ENCODE data around the gene BRINP1. TPM values are rescaled to one million over a fixed set of nuclear protein-coding genes. Genes with fewer than 3 reads are reported as not detected.

Gene BRINP1
- total and polyA plus RNA-seq, 10 of the 15 experiments (the other 5 are each of a cell fraction or from before 2014, with no cell fraction given): not detected

DNA sequence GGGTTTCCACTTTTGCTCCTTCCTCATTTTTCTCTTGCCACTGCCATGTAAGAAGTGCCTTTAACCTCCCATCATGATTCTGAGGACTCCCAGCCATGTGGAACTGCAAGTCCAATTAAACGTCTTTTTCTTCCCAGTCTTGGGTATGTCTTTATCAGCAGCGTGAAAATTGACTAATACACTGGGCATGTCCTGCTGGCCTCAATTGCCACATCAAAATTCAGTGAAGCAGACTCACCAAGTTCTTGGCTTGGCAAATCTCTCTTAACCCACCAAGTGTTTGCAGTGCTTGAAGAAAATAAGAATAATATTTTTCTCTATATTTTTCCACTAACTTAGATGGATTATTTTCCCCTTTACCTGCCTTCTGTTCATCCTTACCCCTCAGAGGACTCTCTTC, 212.0 kb downstream of the BRINP1 start (continued):
- TF ChIP-seq NBN (IDR thresholded peaks at IDR 0.05): no peak
- no peak for TF ChIP-seq ZBED1 (IDR thresholded peaks at IDR 0.05; ENCODE audit: borderline replicate concordance)
- TF ChIP-seq HDGF (IDR thresholded peaks at IDR 0.05): no peak
- no peak for TF ChIP-seq PAX8 (IDR thresholded peaks at IDR 0.05)
- TF ChIP-seq, protein P1, sequence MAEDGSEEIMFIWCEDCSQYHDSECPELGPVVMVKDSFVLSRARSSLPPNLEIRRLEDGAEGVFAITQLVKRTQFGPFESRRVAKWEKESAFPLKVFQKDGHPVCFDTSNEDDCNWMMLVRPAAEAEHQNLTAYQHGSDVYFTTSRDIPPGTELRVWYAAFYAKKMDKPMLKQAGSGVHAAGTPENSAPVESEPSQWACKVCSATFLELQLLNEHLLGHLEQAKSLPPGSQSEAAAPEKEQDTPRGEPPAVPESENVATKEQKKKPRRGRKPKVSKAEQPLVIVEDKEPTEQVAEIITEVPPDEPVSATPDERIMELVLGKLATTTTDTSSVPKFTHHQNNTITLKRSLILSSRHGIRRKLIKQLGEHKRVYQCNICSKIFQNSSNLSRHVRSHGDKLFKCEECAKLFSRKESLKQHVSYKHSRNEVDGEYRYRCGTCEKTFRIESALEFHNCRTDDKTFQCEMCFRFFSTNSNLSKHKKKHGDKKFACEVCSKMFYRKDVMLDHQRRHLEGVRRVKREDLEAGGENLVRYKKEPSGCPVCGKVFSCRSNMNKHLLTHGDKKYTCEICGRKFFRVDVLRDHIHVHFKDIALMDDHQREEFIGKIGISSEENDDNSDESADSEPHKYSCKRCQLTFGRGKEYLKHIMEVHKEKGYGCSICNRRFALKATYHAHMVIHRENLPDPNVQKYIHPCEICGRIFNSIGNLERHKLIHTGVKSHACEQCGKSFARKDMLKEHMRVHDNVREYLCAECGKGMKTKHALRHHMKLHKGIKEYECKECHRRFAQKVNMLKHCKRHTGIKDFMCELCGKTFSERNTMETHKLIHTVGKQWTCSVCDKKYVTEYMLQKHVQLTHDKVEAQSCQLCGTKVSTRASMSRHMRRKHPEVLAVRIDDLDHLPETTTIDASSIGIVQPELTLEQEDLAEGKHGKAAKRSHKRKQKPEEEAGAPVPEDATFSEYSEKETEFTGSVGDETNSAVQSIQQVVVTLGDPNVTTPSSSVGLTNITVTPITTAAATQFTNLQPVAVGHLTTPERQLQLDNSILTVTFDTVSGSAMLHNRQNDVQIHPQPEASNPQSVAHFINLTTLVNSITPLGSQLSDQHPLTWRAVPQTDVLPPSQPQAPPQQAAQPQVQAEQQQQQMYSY (CRISPR knock-in tag; IDR thresholded peaks at IDR 0.05): no peak
- TF ChIP-seq ZNF24 (IDR thresholded peaks at IDR 0.05): no peak
- TF ChIP-seq POLR2AphosphoS5 (IDR thresholded peaks at IDR 0.05; ENCODE audit: low read length): no peak
- TF ChIP-seq, protein P2, sequence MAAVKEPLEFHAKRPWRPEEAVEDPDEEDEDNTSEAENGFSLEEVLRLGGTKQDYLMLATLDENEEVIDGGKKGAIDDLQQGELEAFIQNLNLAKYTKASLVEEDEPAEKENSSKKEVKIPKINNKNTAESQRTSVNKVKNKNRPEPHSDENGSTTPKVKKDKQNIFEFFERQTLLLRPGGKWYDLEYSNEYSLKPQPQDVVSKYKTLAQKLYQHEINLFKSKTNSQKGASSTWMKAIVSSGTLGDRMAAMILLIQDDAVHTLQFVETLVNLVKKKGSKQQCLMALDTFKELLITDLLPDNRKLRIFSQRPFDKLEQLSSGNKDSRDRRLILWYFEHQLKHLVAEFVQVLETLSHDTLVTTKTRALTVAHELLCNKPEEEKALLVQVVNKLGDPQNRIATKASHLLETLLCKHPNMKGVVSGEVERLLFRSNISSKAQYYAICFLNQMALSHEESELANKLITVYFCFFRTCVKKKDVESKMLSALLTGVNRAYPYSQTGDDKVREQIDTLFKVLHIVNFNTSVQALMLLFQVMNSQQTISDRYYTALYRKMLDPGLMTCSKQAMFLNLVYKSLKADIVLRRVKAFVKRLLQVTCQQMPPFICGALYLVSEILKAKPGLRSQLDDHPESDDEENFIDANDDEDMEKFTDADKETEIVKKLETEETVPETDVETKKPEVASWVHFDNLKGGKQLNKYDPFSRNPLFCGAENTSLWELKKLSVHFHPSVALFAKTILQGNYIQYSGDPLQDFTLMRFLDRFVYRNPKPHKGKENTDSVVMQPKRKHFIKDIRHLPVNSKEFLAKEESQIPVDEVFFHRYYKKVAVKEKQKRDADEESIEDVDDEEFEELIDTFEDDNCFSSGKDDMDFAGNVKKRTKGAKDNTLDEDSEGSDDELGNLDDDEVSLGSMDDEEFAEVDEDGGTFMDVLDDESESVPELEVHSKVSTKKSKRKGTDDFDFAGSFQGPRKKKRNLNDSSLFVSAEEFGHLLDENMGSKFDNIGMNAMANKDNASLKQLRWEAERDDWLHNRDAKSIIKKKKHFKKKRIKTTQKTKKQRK (IDR thresholded peaks at IDR 0.05; ENCODE audit: low read depth, low read length): no peak
- no peak for TF ChIP-seq PAX5 (IDR thresholded peaks at IDR 0.05; ENCODE audit: borderline replicate concordance, low read depth, low read length)
- TF ChIP-seq NFYB (IDR thresholded peaks at IDR 0.05; ENCODE audit: insufficient read depth, low read depth, low read length): no peak

All from GM12878 (cell line).